RCC 7860 (cell line): ENCODE data around the gene L3MBTL4.

ENCODE experiments used
- DNase-seq: peaks from one replicate; pipeline ENCODE4 v3.0.0-alpha.2; 2015; ENCODE audit warnings: low spot score
- FAIRE-seq: peaks from 2 replicates; lab custom pipeline; 2012; peaks lifted over from hg19 to GRCh38; lab: Jason Lieb, UNC

The L3MBTL4 gene

DNA sequence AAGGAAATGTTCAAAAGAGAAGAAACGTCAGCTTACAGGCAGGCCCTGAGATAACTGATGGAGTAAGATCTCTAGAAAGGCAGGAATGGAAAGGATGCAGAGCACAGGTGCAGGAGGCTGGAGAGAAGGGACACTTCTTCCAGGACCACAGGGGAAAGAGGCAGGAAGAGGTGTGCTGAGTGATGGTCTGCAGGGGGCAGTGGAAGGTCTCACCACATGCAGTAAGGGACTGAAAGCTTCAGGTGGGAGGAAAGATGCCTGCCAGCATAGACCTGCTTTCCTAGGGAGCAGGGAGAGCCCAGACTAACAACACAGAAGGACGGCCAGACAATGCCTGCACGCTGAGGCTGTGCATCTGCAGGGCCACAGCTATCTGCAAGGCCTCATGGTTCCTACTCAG lies 156.8 kb downstream of the L3MBTL4 start:
- DNase-seq (no peak), FAIRE-seq (no peak)

DNA sequence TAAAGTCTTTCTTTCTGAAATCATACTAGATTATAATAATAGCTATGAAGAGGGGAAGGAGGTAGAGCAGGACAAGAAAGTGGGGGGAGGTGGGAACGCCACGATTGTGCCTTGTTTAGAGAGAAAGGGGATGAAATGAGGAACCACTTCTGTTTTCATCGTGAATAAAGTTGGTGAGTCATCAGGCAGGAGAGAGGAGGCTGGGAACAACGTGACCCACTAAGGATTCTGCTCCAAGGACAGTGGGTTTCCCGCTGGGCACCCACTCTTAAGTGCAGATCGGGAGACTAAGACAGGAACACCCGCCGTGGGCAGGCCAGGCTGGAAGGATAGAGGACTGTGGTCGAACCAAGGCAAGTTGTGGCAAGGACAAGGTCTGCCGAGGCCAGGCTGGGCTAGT lies 158.2 kb downstream of the L3MBTL4 start:
- no peak for FAIRE-seq
- DNase-seq = no peak

DNA sequence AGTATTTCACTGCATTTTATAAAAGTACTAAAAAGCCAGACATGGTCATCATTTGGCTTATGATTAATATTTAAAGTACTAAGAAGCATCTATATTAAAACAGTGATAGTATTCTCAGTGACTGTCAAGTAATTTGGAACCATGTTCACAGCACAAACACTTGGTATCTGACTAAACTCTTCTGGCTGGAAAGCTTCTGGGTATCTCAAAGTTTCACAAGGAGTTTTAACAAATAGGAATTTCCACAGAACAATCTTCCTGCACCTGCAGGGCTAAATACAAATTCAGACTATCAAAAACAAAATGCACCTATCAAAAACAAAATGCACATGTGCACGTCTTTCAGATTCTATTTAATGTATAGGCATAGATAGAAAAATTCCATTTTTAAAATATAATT lies 158.8 kb downstream of the L3MBTL4 start:
- DNase-seq (no peak), FAIRE-seq (no peak)

- FAIRE-seq (no peak), DNase-seq (no peak)
Observed at GRCh38 chr18:6255116-6255705, 159.5 kb downstream of the L3MBTL4 start.

GRCh38 chr18:6254456-6254855 lies 160.3 kb downstream of the L3MBTL4 start:
- FAIRE-seq (no peak), DNase-seq (no peak)

- FAIRE-seq (no peak), DNase-seq (no peak)
Observed at GRCh38 chr18:6251084-6251483, 163.6 kb downstream of the L3MBTL4 start.

- DNase-seq = no peak
- no peak for FAIRE-seq
Observed at GRCh38 chr18:6249788-6250187, 164.9 kb downstream of the L3MBTL4 start.

GRCh38 chr18:6249170-6249569 lies 165.5 kb downstream of the L3MBTL4 start:
- DNase-seq (no peak), FAIRE-seq (no peak)

- DNase-seq (no peak), FAIRE-seq (no peak)
Observed at GRCh38 chr18:6248017-6248416, 166.7 kb downstream of the L3MBTL4 start.

DNA sequence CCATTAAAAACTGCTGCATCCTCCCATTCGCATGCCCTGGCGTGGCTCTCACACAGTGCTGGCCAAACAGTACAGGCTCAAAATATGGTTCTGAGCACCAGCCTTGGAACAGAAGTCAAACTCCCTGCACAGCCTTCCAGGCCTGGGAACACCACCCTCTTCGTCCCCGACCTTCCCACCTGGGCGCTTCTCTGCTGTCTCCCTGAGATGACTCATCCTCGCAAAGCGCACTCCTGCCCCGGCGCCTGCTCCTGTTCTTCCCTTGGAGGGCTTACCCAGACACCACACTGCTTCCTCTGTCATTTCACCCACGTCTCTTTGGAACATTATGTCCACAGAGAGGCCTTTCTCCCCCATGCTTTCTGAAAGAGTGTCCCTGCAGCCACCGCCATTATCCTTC lies 172.7 kb downstream of the L3MBTL4 start:
- FAIRE-seq (no peak), DNase-seq (no peak)

DNA sequence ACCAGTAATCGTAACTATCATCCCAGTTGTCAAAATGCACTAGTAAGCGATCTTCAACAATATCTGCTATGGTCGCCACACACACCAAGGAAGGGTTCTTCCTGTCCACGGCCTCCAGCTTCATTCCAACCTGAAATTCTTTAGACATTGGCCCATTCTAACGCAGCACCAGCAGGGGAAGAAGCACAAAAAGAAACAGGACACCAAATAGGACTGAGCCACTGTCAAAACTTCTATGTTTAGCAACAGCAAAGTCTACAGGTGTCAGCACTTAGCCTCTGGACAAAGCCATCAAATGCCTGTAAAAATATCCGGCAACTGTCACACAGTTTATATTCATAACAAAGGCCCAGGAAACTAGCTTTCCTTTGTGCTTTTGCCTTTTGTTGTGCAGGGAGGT lies 175.0 kb downstream of the L3MBTL4 start:
- FAIRE-seq (no peak), DNase-seq (no peak)

DNA sequence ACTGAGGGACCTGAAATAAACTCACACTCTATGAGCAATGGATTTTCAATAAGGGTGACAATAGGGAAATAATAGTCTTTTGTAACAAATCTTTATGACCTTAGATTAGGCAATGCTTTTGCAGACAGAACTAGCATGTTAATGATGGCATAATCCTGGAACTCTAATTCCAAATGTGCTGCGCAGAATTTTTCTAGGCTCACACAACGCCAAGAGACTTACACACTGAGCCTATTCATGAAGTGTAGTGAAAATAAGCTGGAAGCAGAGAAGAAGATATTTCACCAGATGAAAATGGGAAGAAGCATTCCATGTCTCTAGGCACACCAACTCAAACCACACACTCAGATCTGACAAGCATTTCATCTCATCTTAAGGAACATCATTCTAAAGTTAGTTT lies 178.5 kb downstream of the L3MBTL4 start:
- no peak for FAIRE-seq

GRCh38 chr18:6222271-6222670 lies 192.4 kb downstream of the L3MBTL4 start:
- no peak for DNase-seq
- FAIRE-seq = no peak

More for the DNA sequence above, 178.5 kb downstream of the L3MBTL4 start:
- DNase-seq = no peak

DNA sequence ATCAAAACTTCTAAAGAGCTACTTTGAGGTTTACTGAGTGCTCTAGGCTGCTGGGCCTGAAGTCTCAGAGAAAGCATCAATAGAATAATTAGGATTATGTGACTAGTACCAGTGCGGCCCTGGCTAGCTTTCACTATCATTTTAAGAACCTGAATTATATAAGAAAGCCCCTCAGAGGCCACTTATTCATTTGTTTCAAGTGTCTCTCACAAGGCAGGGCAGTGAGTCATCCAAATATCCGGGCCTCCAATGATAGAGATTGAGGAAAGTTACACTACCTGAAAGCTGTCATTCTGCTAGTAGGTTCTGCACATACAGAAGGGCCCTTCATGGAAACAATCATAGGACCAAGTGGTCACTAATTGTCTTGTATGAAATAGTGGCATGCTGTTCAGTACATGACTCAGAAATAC lies 193.1 kb downstream of the L3MBTL4 start:
- no peak for FAIRE-seq

DNA sequence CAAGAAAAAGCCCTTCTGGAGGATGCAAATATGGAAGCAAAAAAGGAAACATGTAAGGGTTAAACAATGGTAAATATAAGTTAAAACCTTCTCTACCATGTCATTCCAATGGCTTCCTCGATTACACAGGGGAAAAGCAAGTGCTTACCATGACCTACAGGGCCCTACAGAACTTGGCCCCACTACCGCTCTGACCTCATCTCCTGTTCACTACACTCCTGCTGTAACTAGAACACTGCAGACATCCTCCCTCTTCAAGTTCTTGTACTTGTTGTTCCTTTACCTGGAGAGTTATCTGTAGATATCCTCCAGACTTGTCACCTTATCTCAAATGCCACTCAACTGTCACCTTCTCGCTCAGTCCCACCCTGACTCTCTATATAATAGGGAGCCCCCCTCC lies 194.6 kb downstream of the L3MBTL4 start:
- DNase-seq (no peak), FAIRE-seq (no peak)

More for the DNA sequence above, 193.1 kb downstream of the L3MBTL4 start:
- DNase-seq = no peak

GRCh38 chr18:6219116-6219717 lies 195.5 kb downstream of the L3MBTL4 start:
- DNase-seq (no peak), FAIRE-seq (no peak)

DNA sequence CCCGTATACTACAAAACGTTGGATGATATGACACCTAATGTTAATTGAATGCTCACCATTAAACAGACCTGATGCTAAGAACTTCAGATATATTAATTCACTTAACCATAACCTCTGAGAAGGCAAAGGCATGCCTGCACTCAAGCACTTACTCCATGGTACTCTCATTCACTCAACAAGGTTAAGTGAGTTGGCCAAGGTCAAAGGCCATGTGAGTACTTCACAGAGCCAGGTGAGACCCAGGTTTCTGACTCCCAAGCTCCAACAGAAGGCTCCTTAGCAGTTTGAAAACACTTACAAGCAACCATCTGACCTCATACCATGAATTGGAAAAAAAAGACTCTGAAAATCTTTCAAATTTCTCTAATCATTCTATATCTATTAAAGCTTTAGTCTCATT lies 198.8 kb downstream of the L3MBTL4 start:
- DNase-seq (no peak), FAIRE-seq (no peak)

- FAIRE-seq = no peak
- DNase-seq = no peak
Observed at GRCh38 chr18:6211174-6211504, 203.6 kb downstream of the L3MBTL4 start.

GRCh38 chr18:6210349-6211173 lies 204.2 kb downstream of the L3MBTL4 start:
- DNase-seq (no peak), FAIRE-seq (no peak)

DNA sequence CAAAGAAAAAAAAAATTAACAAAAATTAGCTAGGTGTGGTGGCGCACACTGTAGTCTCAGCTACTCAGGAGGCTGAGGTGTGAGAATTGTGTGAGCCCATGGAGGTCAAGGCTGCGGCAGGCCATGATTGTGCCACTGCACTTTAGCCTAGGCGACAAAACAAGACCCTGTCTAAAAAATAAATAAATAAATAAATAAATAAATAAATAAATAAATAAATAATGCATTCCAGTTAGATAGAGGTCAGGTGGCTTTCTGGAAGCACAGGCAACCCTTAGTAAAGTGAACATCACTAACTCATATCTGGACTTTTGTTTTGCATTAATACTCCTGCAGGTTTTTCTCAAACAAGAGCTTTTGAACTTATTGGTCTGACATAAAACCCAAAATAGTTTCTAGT lies 206.8 kb downstream of the L3MBTL4 start:
- no peak for FAIRE-seq
- no peak for DNase-seq

- FAIRE-seq (no peak), DNase-seq (no peak)
Observed at GRCh38 chr18:6207116-6207515, 207.6 kb downstream of the L3MBTL4 start.

- no peak for FAIRE-seq
- no peak for DNase-seq
Observed at GRCh38 chr18:6205706-6206105, 209.0 kb downstream of the L3MBTL4 start.
